ENCODE measurements around the gene RPL26.

Gene RPL26

GRCh38 chr17:8419305-8419704 is 36.3 kb upstream of the RPL26 start:
- TF ChIP-seq, protein P1, sequence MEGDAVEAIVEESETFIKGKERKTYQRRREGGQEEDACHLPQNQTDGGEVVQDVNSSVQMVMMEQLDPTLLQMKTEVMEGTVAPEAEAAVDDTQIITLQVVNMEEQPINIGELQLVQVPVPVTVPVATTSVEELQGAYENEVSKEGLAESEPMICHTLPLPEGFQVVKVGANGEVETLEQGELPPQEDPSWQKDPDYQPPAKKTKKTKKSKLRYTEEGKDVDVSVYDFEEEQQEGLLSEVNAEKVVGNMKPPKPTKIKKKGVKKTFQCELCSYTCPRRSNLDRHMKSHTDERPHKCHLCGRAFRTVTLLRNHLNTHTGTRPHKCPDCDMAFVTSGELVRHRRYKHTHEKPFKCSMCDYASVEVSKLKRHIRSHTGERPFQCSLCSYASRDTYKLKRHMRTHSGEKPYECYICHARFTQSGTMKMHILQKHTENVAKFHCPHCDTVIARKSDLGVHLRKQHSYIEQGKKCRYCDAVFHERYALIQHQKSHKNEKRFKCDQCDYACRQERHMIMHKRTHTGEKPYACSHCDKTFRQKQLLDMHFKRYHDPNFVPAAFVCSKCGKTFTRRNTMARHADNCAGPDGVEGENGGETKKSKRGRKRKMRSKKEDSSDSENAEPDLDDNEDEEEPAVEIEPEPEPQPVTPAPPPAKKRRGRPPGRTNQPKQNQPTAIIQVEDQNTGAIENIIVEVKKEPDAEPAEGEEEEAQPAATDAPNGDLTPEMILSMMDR (IDR thresholded peaks at IDR 0.05; ENCODE audit: low read depth, low read length), result no peak
- H3K4me3 ChIP-seq (ENCODE audit: low read depth, low read length), result no peak overlapping the region

DNA sequence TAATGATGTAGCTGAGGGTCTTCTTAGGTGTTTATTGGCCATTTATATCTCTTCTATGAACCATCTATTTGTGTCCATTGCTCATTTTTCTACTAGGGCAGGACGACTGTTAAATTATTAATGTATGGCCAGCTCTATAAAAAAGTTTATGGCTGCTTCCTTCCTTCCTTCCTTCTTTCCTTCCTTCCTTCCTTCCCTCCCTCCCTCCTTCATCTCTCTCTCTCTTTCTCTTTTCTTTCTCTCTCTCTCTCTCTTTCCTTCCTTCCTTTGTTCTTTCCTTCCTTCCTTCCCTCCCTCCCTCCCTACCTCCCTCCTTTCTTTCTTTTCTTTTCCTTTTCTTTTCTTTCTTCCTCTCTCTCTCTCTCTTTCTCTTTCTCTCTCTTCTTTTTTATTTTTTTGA is 35.5 kb upstream of the RPL26 start:
- no peak overlapping the region for H3K4me3 ChIP-seq (ENCODE audit: low read depth, low read length)
- TF ChIP-seq, protein P1 (IDR thresholded peaks at IDR 0.05; ENCODE audit: low read depth, low read length), result no peak

- H3K4me3 ChIP-seq (ENCODE audit: low read depth, low read length), result no peak overlapping the region
- TF ChIP-seq, protein P1 (IDR thresholded peaks at IDR 0.05; ENCODE audit: low read depth, low read length), result no peak
Observed at GRCh38 chr17:8417806-8418205, 34.8 kb upstream of the RPL26 start.

- TF ChIP-seq, protein P1 (IDR thresholded peaks at IDR 0.05; ENCODE audit: low read depth, low read length), result no peak
- no peak overlapping the region for H3K4me3 ChIP-seq (ENCODE audit: low read depth, low read length)
Observed at GRCh38 chr17:8413938-8414337, 30.9 kb upstream of the RPL26 start.

DNA sequence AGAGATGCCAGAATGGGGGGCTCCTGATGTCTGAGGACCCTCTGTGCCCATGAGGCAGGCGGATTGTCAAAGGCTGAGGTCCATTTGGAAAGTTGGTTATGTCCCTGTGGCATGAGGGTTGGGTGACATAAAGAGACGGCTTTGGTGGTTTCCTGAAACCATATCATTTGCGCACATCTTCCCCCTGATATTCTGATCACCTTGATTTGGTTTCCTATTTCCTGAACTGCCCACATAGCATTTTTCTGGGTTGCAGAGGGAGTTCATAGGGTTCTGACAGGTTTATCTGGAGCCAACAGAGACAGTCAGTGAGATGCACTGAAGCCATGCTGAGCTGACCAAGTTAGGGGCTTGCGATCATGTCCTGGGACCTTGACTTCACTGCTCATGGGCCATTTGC is 30.3 kb upstream of the RPL26 start:
- TF ChIP-seq, protein P1 (IDR thresholded peaks at IDR 0.05; ENCODE audit: low read depth, low read length), result no peak
- no peak overlapping the region for H3K4me3 ChIP-seq (ENCODE audit: low read depth, low read length)

DNA sequence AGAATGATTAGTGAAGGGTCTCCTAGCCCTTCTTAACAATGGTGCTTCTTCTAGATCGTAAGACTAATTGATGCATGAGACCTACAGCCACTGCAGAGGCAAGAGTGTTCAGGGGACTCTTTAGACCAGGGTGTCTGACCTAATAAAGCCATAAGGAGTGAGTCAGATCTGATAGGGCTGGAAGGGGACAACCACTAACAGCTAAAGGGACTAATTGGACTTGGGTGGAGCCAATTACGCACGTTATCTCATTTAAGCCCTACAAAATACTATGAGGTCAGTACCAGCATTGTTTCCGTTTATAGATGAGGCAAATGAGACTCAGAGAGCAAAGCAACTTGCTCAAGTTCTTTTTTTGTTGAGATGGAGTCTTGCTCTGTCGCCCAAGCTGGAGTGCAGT is 29.1 kb upstream of the RPL26 start:
- H3K4me3 ChIP-seq (ENCODE audit: low read depth, low read length), result no peak overlapping the region
- TF ChIP-seq, protein P1 (IDR thresholded peaks at IDR 0.05; ENCODE audit: low read depth, low read length), result no peak

- no peak overlapping the region for H3K4me3 ChIP-seq (ENCODE audit: low read depth, low read length)
- TF ChIP-seq, protein P1 (IDR thresholded peaks at IDR 0.05; ENCODE audit: low read depth, low read length), result no peak
Observed at GRCh38 chr17:8410883-8411238, 27.9 kb upstream of the RPL26 start.
